ENCODE measurements around the gene GAK. TPM values are rescaled to one million over a fixed set of nuclear protein-coding genes. Genes with fewer than 3 reads are reported as not detected.
"Not testable (repeated sequence)": the region's sequence is repeated elsewhere in the genome, so short reads cannot be mapped to it uniquely, and the experiment has no call there.

The GAK gene
- polyA plus RNA-seq, 1 donor from 2014 or later, result 58.8 TPM

DNA sequence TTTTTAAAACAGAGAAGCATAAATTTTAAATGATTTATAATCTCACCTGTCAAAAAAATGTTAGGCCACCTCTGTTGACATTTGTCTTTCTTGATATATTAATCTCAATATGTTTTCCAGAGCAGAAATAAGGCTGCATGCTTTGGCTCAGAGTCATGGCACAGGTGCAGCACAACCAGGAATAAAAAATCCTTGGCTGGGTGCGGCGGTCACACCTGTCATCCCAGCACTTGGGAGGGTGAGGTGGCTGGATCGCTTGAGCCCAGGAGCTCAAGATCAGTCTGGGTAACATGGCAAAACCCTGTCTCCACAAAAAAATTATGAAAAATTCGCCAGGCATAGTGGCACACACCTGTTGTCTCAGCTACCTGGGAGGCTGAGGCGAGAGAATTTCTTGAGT, 124.3 kb downstream of the GAK start:
- Histone ChIP-seq H3F3A (ENCODE audit: insufficient read depth, low read length, poor library complexity, severe bottlenecking) (no peaks in the 10 kb centered on the region), H3K9me3 (ENCODE audit: low read length) (peaks cover 17% of the 10 kb centered on the region), H4K20me1 (ENCODE audit: insufficient read depth) (no peaks in the 10 kb centered on the region), H3K9ac (ENCODE audit: low read length) (no peak overlapping the region), H3K27me3 (ENCODE audit: insufficient read depth, low read depth, low read length) (no peaks in the 10 kb centered on the region), H3K9me2 (ENCODE audit: insufficient read depth, low read length) (no peaks in the 10 kb centered on the region), H3K4me2 (ENCODE audit: low read length) (no peak overlapping the region), H3K36me3 (ENCODE audit: insufficient read depth, low read length) (peaks cover 6% of the 10 kb centered on the region), H3K79me2 (replicated peaks; ENCODE audit: insufficient read depth, low read length) (no peaks in the 10 kb centered on the region), H3K4me3 (ENCODE audit: low read length) (no peak overlapping the region), H2AFZ (ENCODE audit: low read depth, low read length) (no peak overlapping the region), H3K27ac (ENCODE audit: low read length) (no peak overlapping the region)
- TF ChIP-seq, protein P1, sequence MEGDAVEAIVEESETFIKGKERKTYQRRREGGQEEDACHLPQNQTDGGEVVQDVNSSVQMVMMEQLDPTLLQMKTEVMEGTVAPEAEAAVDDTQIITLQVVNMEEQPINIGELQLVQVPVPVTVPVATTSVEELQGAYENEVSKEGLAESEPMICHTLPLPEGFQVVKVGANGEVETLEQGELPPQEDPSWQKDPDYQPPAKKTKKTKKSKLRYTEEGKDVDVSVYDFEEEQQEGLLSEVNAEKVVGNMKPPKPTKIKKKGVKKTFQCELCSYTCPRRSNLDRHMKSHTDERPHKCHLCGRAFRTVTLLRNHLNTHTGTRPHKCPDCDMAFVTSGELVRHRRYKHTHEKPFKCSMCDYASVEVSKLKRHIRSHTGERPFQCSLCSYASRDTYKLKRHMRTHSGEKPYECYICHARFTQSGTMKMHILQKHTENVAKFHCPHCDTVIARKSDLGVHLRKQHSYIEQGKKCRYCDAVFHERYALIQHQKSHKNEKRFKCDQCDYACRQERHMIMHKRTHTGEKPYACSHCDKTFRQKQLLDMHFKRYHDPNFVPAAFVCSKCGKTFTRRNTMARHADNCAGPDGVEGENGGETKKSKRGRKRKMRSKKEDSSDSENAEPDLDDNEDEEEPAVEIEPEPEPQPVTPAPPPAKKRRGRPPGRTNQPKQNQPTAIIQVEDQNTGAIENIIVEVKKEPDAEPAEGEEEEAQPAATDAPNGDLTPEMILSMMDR (IDR thresholded peaks at IDR 0.05; ENCODE audit: poor library complexity, severe bottlenecking), result no peak
- TF ChIP-seq SMC3 (conservative IDR thresholded peaks at IDR 0.05; ENCODE audit: poor library complexity) (no peak), RAD21 (conservative IDR thresholded peaks at IDR 0.05) (no peak)
- TF ChIP-seq, protein P2, sequence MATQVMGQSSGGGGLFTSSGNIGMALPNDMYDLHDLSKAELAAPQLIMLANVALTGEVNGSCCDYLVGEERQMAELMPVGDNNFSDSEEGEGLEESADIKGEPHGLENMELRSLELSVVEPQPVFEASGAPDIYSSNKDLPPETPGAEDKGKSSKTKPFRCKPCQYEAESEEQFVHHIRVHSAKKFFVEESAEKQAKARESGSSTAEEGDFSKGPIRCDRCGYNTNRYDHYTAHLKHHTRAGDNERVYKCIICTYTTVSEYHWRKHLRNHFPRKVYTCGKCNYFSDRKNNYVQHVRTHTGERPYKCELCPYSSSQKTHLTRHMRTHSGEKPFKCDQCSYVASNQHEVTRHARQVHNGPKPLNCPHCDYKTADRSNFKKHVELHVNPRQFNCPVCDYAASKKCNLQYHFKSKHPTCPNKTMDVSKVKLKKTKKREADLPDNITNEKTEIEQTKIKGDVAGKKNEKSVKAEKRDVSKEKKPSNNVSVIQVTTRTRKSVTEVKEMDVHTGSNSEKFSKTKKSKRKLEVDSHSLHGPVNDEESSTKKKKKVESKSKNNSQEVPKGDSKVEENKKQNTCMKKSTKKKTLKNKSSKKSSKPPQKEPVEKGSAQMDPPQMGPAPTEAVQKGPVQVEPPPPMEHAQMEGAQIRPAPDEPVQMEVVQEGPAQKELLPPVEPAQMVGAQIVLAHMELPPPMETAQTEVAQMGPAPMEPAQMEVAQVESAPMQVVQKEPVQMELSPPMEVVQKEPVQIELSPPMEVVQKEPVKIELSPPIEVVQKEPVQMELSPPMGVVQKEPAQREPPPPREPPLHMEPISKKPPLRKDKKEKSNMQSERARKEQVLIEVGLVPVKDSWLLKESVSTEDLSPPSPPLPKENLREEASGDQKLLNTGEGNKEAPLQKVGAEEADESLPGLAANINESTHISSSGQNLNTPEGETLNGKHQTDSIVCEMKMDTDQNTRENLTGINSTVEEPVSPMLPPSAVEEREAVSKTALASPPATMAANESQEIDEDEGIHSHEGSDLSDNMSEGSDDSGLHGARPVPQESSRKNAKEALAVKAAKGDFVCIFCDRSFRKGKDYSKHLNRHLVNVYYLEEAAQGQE (IDR thresholded peaks at IDR 0.05; ENCODE audit: borderline replicate concordance), result no peak

GRCh38 chr4:806979-807378, 125.1 kb downstream of the GAK start:
- not testable (repeated sequence) for H3K79me2 ChIP-seq (replicated peaks; ENCODE audit: insufficient read depth, low read length); H3K9ac ChIP-seq (ENCODE audit: low read length); H2AFZ ChIP-seq (ENCODE audit: low read depth, low read length); H3K4me2 ChIP-seq (ENCODE audit: low read length); H3K4me3 ChIP-seq (ENCODE audit: low read length); H3K36me3 ChIP-seq (ENCODE audit: insufficient read depth, low read length); H4K20me1 ChIP-seq (ENCODE audit: insufficient read depth); H3K27ac ChIP-seq (ENCODE audit: low read length); H3K27me3 ChIP-seq (ENCODE audit: insufficient read depth, low read depth, low read length); H3K9me2 ChIP-seq (ENCODE audit: insufficient read depth, low read length); H3F3A ChIP-seq (ENCODE audit: insufficient read depth, low read length, poor library complexity, severe bottlenecking)
- H3K9me3 ChIP-seq (ENCODE audit: low read length), result peaks cover 19% of the 10 kb centered on the region

GRCh38 chr4:804804-805203, 127.3 kb downstream of the GAK start:
- Histone ChIP-seq H3K4me3 (ENCODE audit: low read length) (no peak overlapping the region), H4K20me1 (ENCODE audit: insufficient read depth) (no peaks in the 10 kb centered on the region), H3K9me2 (ENCODE audit: insufficient read depth, low read length) (no peaks in the 10 kb centered on the region), H3K27me3 (ENCODE audit: insufficient read depth, low read depth, low read length) (no peaks in the 10 kb centered on the region), H3K9me3 (ENCODE audit: low read length) (peaks cover 25% of the 10 kb centered on the region), H3F3A (ENCODE audit: insufficient read depth, low read length, poor library complexity, severe bottlenecking) (no peaks in the 10 kb centered on the region), H3K9ac (ENCODE audit: low read length) (no peak overlapping the region), H2AFZ (ENCODE audit: low read depth, low read length) (no peak overlapping the region), H3K27ac (ENCODE audit: low read length) (no peak overlapping the region), H3K36me3 (ENCODE audit: insufficient read depth, low read length) (peaks cover 12% of the 10 kb centered on the region), H3K4me2 (ENCODE audit: low read length) (no peak overlapping the region), H3K79me2 (replicated peaks; ENCODE audit: insufficient read depth, low read length) (no peaks in the 10 kb centered on the region)
- TF ChIP-seq TAF1 (IDR thresholded peaks at IDR 0.05; ENCODE audit: low read depth), result no peak
- TF ChIP-seq EP300 (conservative IDR thresholded peaks at IDR 0.05; ENCODE audit: poor library complexity, severe bottlenecking), result no peak
- no peak for TF ChIP-seq EZH2 (IDR thresholded peaks at IDR 0.05; ENCODE audit: borderline replicate concordance, insufficient read depth, low read length, poor library complexity, severe bottlenecking)
- no peak for TF ChIP-seq POLR2AphosphoS5 (IDR thresholded peaks at IDR 0.05)
- no peak for TF ChIP-seq RAD21 (conservative IDR thresholded peaks at IDR 0.05)
- TF ChIP-seq SMC3 (conservative IDR thresholded peaks at IDR 0.05; ENCODE audit: poor library complexity), result no peak
- TF ChIP-seq, protein P1 (IDR thresholded peaks at IDR 0.05; ENCODE audit: poor library complexity, severe bottlenecking), result no peak
- no peak for TF ChIP-seq MXI1 (conservative IDR thresholded peaks at IDR 0.05; ENCODE audit: poor library complexity, severe bottlenecking)
- TF ChIP-seq, protein P2 (IDR thresholded peaks at IDR 0.05; ENCODE audit: borderline replicate concordance), result no peak
